Nephron progenitor cell (in vitro differentiated cells): Measurements from ENCODE around the gene MED8.

Experiments used
- DNase-seq: peaks from one replicate; pipeline ENCODE4 v3.0.0; 2021
- H3K27ac Mint-ChIP-seq: 2 replicates; pipeline ENCODE4 v1.8.0; 2021; ENCODE audit warnings: mild to moderate bottlenecking, moderate library complexity, mixed read lengths
- H3K27me3 Mint-ChIP-seq: 2 replicates; pipeline ENCODE4 v1.8.0; 2021; ENCODE audit warnings: mild to moderate bottlenecking, low read depth, mixed read lengths; ENCODE audit not compliant: poor library complexity
- H3K36me3 Mint-ChIP-seq: 2 replicates; pipeline ENCODE4 v1.8.0; 2021; ENCODE audit warnings: low read depth, mixed read lengths
- H3K4me1 Mint-ChIP-seq: 2 replicates; pipeline ENCODE4 v1.8.0; 2021; ENCODE audit warnings: mixed read lengths
- H3K4me3 Mint-ChIP-seq: 2 replicates; pipeline ENCODE4 v1.8.0; 2021; ENCODE audit warnings: mild to moderate bottlenecking, moderate library complexity, mixed read lengths
- H3K9me3 Mint-ChIP-seq: 2 replicates; pipeline ENCODE4 v1.8.0; 2021; ENCODE audit warnings: mild to moderate bottlenecking, moderate library complexity, mixed read lengths
- TF ChIP-seq, protein P1 (sequence below): fragments of 200-600 bp; sonication (generic); IDR thresholded peaks from 2 replicates; pipeline ENCODE4 v1.5.0; 2021; ENCODE audit warnings: antibody characterized with exemption

MED8 gene

DNA sequence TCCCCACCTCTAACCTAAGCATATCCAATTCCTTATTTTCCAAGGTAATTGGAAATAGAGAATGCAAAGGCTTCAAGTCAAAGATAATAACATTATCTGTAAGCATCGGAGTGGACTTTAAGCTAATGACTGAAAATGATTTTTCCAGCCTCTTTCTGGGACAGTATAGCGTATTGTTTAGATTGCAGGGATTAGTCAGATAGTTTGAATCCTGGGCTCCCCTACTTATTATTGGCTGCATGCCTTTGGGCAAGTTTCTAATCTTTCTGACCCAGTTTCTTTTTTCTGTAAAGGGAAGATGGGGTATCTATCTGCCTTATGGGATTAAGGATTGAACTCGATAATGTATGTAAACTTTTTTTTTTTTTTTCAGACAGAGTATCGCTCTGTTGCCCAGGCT is 32.3 kb downstream of the MED8 start:
- H3K9me3 Mint-ChIP-seq, result no peaks in the 10 kb centered on the region
- peaks cover 52% of the 10 kb centered on the region for H3K4me1 Mint-ChIP-seq
- H3K27ac Mint-ChIP-seq, result no peak overlapping the region
- H3K36me3 Mint-ChIP-seq, result peaks cover 26% of the 10 kb centered on the region
- no peak overlapping the region for H3K4me3 Mint-ChIP-seq
- no peaks in the 10 kb centered on the region for H3K27me3 Mint-ChIP-seq
- TF ChIP-seq, protein P1, sequence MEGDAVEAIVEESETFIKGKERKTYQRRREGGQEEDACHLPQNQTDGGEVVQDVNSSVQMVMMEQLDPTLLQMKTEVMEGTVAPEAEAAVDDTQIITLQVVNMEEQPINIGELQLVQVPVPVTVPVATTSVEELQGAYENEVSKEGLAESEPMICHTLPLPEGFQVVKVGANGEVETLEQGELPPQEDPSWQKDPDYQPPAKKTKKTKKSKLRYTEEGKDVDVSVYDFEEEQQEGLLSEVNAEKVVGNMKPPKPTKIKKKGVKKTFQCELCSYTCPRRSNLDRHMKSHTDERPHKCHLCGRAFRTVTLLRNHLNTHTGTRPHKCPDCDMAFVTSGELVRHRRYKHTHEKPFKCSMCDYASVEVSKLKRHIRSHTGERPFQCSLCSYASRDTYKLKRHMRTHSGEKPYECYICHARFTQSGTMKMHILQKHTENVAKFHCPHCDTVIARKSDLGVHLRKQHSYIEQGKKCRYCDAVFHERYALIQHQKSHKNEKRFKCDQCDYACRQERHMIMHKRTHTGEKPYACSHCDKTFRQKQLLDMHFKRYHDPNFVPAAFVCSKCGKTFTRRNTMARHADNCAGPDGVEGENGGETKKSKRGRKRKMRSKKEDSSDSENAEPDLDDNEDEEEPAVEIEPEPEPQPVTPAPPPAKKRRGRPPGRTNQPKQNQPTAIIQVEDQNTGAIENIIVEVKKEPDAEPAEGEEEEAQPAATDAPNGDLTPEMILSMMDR, result no peak
- no peak for DNase-seq

DNA sequence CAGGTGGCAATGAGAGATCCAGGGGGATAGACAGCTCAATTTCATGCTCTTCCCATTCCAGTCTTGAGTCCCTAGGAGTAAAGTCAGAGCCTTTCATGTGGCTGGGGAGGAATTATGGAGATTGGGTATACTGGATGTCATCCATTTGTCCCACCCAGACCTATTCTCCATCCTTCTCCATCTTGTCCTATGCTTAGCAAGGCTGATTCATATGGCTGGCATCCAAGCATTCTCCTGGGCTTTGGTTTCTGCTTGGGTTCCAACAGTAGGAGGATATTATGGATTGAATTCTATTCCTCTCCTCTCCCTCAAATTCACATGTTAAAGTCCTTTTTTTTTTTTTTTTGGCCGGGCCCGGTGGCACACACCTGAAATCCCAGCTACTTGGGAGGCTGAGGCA is 34.7 kb downstream of the MED8 start:
- Mint-ChIP-seq H3K4me3 (no peak overlapping the region), H3K4me1 (peaks cover 43% of the 10 kb centered on the region), H3K27ac (no peak overlapping the region), H3K36me3 (peaks cover 4% of the 10 kb centered on the region), H3K9me3 (no peaks in the 10 kb centered on the region), H3K27me3 (peaks cover 4% of the 10 kb centered on the region)
- DNase-seq, result no peak
- TF ChIP-seq, protein P1, result no peak

DNA sequence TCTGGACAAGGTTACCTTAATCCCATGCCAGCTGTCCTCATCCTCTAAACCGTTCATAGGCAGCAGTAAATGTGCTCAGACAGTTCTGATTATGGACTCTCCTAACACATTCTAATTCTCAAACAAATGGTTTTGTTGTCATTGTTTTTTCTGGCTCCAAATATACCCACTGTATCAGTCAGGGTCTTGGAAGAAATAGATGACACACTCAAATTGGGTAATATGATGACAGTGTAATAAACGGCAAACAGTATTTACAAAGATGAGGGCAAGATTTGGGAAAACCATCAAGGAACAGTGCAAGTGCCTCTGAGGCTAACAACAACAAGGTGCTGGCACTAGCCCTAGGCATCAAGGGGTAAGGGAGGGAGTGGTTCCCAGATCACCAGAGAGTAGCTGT is 35.1 kb downstream of the MED8 start:
- Mint-ChIP-seq H3K9me3 (no peaks in the 10 kb centered on the region), H3K4me1 (peaks cover 43% of the 10 kb centered on the region), H3K4me3 (no peak overlapping the region), H3K36me3 (no peaks in the 10 kb centered on the region), H3K27me3 (peaks cover 4% of the 10 kb centered on the region), H3K27ac (no peak overlapping the region)
- no peak for DNase-seq
- TF ChIP-seq, protein P1, result no peak

DNA sequence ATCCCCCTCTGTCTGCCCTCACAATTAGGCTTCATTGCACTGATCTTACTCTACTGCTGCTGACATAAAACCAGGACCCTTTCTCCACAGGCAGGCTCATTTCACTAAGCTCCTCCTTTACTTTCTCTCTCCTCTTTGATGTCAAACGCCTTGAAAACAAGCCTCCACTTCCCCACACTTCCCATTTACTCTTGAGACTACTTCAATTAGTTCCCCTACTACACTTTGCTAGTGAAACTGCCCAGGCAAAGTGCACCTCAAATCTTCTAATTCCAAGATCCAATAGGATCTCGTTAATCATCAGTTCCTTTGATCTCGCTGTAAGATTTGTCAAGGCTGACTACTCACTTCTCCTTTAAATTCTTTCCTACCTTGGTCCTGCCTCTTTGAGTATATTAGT is 36.7 kb downstream of the MED8 start:
- Mint-ChIP-seq H3K4me3 (no peak overlapping the region), H3K9me3 (no peaks in the 10 kb centered on the region), H3K27me3 (peaks cover 6% of the 10 kb centered on the region), H3K4me1 (peaks cover 42% of the 10 kb centered on the region), H3K36me3 (no peaks in the 10 kb centered on the region), H3K27ac (no peak overlapping the region)
- no peak for DNase-seq
- TF ChIP-seq, protein P1, result no peak

DNA sequence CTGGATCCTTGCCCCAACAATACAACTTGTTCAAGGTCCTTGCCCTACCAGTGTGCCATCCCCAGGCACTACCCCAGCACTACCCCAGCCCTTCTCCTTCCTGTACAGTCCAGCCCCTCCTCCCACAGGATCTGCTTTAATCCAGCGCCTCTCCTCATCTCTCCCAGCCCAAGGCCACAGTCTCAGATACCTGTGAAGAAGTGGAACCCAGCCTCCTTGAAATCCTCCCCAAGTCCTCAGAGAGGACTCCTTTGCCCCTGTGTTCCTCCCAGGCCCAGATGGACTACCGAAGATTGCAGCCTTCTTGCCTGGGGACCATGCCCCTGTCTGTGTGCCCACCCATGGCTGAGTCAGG is 37.3 kb downstream of the MED8 start:
- H3K4me3 Mint-ChIP-seq, result no peak overlapping the region
- H3K27me3 Mint-ChIP-seq, result peaks cover 6% of the 10 kb centered on the region
- no peaks in the 10 kb centered on the region for H3K9me3 Mint-ChIP-seq
- no peak overlapping the region for H3K27ac Mint-ChIP-seq
- H3K4me1 Mint-ChIP-seq, result peaks cover 41% of the 10 kb centered on the region
- no peak for DNase-seq
- no peaks in the 10 kb centered on the region for H3K36me3 Mint-ChIP-seq
- TF ChIP-seq, protein P1, result no peak

DNA sequence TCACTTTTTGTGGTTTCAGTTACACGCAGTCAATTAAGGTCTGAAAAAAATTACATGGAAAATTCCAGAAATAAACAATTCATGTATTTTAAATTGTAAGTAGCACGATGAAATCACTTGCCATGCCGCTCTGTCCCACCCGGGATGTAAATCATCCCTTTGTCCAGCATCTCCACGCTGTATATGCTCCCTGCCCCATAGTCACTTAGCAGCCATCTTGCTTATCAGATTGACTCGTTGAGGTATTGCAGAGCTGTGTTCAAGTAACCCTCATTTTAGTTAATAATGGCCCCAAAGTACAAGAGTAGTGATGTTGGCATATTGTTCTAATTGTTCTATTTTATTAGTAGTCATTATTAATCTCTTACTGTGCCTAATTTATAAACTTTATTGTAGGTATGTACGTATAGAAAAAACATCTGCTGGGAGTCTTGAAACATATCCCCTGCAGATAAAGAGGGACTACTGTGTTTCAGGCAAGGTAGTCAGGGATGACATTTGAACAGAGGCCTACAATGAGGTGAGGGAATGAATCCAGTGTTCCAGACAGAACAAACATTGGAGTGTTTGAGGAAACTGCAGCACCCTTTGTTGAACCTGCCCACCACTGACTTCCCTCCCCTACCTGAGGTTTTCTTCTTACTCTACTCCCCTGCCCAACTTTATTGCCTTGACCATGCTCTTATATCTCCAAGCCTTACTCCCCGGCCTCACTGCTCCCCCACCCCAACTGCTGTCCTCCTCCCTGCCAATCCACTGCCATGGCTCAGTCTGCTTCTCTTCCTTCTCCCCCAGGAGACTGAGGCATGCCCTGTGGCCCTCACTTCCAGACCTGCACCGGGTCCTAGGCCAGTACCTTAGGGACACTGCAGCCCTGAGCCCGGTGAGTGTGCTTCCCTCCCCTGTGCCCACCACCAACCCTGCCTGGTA is 37.9 kb downstream of the MED8 start:
- H3K9me3 Mint-ChIP-seq, result no peaks in the 10 kb centered on the region
- TF ChIP-seq, protein P1, result no peak
- H3K36me3 Mint-ChIP-seq, result no peaks in the 10 kb centered on the region
- peaks cover 6% of the 10 kb centered on the region for H3K27me3 Mint-ChIP-seq
- peaks cover 41% of the 10 kb centered on the region for H3K4me1 Mint-ChIP-seq
- no peak for DNase-seq
- no peak overlapping the region for H3K4me3 Mint-ChIP-seq
- no peak overlapping the region for H3K27ac Mint-ChIP-seq
